GM18907 (cell line): ENCODE results near the gene HIRIP3.

ENCODE experiments used
- ATAC-seq: cut with Tn5 transposase; IDR thresholded peaks from one replicate; pipeline ENCODE4 v1.9.1; 2021; ENCODE audit warnings: mild to moderate bottlenecking, moderate library complexity; ENCODE audit not compliant: unreplicated experiment

HIRIP3 gene

GRCh38 chr16:29985271-29985811, 10.1 kb downstream of the HIRIP3 start:
- no peak for ATAC-seq

GRCh38 chr16:29984764-29985147, 10.7 kb downstream of the HIRIP3 start:
- no peak for ATAC-seq

DNA sequence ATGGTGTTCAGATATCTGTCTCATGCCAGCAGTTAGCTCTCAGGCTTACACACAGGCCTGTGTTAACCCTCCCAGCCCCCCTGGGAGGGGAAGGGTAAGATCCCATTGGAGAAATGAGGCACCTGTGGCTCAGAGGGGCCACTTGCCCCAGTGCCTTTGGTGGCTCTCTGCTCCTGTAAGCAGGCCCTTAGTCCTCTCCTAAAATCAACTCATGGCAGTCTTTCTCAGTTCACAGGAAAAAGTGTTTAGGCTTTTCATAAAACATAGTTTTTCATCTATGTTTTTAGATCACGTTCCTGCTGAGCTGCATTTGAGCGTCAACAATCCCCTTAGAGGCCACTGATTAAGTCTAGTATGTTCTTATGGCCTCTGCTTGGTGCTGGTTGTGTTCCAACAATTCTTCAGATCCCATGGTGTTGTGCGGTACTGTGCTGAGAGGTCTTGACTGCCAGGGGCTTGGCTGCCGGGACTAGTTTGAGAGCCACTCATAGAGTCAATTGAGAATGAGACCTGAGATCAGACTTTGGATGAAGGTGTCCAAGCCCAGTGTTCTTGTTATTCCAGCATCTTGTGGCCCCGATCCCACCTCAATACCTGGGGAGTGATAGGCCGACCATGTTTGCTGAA, 11.2 kb downstream of the HIRIP3 start:
- no peak for ATAC-seq

DNA sequence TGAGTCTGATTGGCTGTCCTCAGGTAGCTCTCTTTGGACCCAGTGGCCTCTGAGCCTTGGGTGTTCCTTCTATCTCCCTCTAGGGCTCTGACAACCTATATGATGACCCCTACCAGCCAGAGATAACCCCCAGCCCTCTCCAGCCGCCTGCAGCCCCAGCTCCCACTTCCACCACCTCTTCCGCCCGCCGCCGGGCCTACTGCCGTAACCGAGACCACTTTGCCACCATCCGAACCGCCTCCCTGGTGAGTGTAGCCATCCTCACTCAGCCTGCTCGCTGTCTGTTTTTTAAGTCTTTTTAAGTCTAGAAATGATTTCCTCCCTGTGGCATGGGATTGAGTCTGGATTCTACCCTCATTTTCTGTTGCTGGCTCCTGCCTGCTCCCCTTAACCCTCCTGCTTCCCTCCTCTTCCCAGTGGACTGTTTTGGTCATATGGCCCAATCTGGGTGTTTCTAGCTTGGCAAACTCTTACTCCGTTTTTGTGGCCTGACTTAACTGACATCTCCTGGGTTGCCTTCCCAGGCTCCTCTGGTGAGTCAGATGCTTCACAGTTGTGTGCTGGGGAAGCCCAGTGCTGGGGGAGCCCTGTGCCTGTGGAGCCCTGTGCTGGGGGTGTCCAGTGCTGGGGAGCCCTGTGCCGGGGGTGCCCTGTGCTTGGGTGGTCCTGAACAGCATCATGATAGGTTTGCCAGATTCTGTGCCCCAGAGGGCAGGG, 11.8 kb downstream of the HIRIP3 start:
- no peak for ATAC-seq

GRCh38 chr16:29982560-29983419, 12.6 kb downstream of the HIRIP3 start:
- no peak for ATAC-seq

DNA sequence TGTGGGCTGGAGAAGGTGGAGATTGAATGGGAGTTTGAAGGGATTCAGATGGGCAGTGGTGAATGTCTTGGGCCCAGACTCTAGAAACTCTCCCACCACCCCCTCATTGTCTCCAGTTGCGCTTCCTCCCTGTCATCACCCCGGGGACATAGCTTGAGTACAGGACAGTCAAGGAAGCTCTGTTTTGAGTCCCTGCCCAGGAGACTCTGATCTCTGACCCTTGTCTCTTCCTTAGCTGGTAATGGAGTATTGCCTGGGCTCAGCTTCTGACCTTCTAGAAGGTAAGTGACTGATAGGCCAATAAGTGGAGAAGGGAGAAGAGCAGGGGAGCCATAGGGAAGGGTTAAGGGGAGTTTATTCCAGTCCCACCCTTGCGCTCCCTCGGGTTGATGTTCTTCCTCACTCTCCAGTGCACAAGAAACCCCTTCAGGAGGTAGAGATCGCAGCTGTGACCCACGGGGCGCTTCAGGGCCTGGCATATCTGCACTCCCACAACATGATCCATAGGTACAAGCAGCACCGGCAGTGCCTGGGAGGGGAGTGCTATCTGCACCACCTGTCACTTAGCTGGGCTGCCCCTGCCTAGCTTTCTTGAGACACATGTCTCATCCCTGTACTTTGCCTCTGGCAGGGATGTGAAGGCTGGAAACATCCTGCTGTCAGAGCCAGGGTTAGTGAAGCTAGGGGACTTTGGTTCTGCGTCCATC, 16.7 kb downstream of the HIRIP3 start:
- ATAC-seq, result no peak

- no peak for ATAC-seq
Observed at GRCh38 chr16:29978081-29978480, 17.3 kb downstream of the HIRIP3 start.

DNA sequence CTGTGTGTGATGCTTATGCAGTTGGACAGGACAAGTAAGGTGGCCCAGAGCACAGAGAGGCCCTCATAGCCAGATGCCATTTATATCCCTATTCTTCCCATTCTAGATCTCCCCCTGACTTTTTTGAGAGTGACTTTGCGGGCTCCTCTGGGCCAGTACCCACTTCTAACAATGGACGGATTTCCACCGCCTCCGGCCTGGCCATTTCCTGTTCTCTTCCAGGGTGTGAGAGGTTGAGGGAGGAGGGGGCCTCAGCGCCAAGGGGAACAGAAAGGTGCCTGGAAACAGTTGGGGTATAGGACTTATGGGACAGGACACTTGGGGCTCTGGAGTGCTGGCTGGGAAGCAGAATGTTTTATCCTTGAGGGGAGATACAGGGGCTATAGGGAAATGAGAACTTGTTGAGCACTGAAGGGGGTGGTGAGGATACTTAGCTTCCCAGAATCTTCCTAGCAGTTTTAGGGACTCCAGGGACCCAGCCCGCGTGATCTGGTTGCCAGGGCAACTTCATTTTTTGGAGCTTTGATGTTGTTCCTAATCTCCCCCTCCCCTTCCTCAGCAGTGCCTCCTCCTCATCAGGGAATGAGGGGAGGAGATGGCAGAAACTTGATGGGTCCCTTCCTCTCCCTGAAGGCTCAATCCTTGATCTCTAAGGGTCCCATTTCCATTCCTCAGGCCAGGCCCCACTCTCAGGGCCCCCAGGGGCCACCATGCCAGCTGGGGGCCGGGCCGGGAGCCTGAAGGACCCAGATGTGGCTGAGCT, 18.2 kb downstream of the HIRIP3 start:
- no peak for ATAC-seq

DNA sequence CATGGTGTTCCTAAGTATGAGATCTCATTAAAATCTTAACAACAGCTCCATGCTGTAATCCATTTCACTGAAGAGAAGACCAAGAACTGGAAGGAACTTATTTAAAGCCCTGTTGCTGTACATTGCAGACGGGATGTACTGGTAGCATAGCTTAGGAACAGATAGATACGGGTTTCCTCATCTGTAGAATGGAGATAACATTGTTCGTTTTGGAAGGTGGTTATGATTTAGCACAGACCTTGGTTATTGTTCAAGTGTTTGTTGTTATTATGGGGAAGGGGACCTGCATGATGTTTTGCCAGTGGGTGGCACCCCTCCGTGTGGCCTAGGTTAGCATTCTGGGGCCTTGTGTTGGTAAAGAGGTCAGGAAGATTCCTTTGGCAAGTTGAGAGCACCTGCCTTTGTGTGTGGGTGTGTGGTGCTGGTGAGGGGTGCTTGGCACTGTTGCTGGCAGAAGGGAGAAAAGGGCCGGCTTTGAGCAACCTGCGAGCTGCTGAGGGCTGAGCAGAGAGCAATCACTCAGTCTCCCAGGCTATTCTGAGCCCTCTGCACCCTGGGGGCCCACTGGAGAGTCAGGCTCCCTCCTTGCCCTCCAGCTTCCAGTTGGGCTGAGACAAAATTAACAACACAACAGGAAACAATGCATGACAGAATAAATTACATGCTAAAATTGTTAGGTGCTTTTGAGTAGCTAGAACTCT, 19.5 kb downstream of the HIRIP3 start:
- no peak for ATAC-seq

GRCh38 chr16:29975134-29975538, 20.3 kb downstream of the HIRIP3 start:
- no peak for ATAC-seq

GRCh38 chr16:29974291-29975133, 20.9 kb downstream of the HIRIP3 start:
- ATAC-seq, result peak; percentile 3

DNA sequence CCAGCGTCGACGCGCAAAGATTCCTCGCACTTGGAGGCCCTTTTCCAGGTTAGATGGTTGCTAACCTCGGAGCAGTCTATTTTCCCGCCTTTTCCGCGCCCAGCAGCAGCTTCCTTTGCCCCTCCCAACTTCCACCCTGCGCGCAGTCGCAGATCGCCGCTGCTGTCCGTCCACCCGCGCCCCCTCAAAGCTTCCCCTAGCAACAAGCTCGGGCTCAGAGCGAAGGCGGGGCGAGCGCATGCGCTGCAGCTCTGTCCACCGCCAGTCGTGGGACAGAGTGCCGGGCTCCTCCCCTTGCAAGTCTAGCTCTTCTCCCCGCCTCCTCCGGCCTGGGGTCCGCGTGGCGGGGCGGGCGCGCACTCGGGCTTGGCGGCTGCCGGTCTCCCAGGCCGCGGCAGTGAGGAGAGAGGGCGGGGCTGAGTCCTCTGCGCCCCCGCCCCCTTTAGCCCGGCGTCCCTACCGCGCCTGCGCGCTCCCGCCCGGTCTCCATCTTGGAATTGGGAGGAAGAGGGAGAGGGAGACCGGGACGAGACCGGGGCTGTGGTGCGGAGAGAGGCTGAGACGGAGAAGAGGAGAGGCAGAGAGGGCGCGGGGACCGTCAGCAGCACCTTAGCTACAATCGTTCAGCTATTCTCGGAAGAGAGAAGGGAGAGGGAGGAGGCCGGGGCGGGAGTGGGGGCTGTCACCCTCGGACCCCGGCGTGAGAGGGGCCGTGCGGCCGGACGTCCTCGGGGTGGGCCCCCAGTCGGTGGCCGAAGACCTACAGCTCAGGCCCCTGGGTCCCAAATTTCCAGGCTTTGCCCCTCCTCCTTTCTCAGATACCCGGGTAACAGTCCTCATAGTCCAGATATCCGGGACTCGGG, 21.8 kb downstream of the HIRIP3 start, which contains the start of gene TAOK2:
TAOK2 (plus strand) TSS at position 485 of the 863 bp plus-strand sequence. CDS start 3,905 bp downstream, outside the sequence.
- ATAC-seq, result peak; percentile 83

- no peak for ATAC-seq
Observed at GRCh38 chr16:29972992-29973383, 22.4 kb downstream of the HIRIP3 start.

DNA sequence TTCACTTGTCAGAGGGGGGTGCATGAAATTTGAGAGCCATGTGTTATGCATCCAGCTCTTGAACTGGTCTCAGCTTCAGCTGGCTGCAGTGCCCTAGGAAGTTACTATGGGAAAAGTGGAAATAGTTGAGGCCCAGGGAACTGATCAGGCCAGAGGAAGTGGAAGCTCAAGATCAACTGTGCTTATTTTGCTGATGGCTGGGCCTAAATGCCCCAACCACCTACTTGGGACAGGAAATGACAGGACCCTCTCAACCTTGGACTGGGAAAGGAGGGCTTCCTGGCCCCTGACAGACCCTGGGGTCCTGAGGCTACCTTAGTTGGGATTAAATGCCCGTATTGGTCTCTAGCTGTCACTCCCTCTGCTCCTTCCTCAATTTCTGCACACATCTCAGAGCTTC, 22.9 kb downstream of the HIRIP3 start:
- no peak for ATAC-seq

- ATAC-seq, result no peak
Observed at GRCh38 chr16:29971304-29971703, 24.1 kb downstream of the HIRIP3 start.

- no peak for ATAC-seq
Observed at GRCh38 chr16:29968205-29968604, 27.2 kb downstream of the HIRIP3 start.

GRCh38 chr16:29963021-29963743, 32.2 kb downstream of the HIRIP3 start:
- no peak for ATAC-seq
